Right lobe of liver (tissue), 4 donors: Measurements from ENCODE around the gene IKBKE.

ENCODE experiments used
- CTCF ChIP-seq, 4 donors: fragments of 200-600 bp in 3 of 4; fragments of 450-650 bp in 1 of 4; IDR thresholded peaks; one replicate each; pipeline versions ENCODE4 v1.5.1 to v1.8.0; 2016 to 2022; ENCODE audit warnings: antibody characterized with exemption in 4 of 4, mild to moderate bottlenecking in 2 of 4
- POLR2A ChIP-seq: fragments of 450-650 bp; IDR thresholded peaks from one replicate; pipeline ENCODE4 v1.6.1; 2017; ENCODE audit warnings: antibody characterized with exemption, mild to moderate bottlenecking
- donor health status: DM: no; HTN: no; CAD: no.
- donor health status: DM: no; HTN: no; CAD: no.
- donor health status: DM: no; HTN: yes; CAD: no.

- TF ChIP-seq CTCF (IDR thresholded peaks at IDR 0.05) (no peak), POLR2A (no peak)
Measured at GRCh38 chr1:206447792-206448191, 22.5 kb upstream of the IKBKE start.
